Activated CD4-positive, alpha-beta T cell treated with anti-CD3 and anti-CD28 coated beads, Interleukin-2, Interleukin-4, amounts not matched to agents 100 ng/mL and 50 ng/mL, durations not matched to agents 16 hours and 8 hours (primary cell): ENCODE data around the gene RCSD1.

Experiments used
- DNase-seq: peaks from one replicate; pipeline ENCODE4 v3.0.0-alpha.2; 2020; ENCODE audit warnings: low spot score

RCSD1 gene

GRCh38 chr1:167641786-167642500 is 11.9 kb downstream of the RCSD1 start:
- peak; percentile 35 for DNase-seq

GRCh38 chr1:167642501-167642826 is 12.4 kb downstream of the RCSD1 start:
- no peak for DNase-seq

- no peak for DNase-seq
These were observed 13.4 kb downstream of the RCSD1 start for GRCh38 chr1:167643441-167643840.

- no peak for DNase-seq
These were observed 14.5 kb downstream of the RCSD1 start for GRCh38 chr1:167644551-167644950.

GRCh38 chr1:167645140-167645541 is 15.1 kb downstream of the RCSD1 start:
- no peak for DNase-seq

- no peak for DNase-seq
These were observed 15.8 kb downstream of the RCSD1 start for GRCh38 chr1:167645625-167646414.

GRCh38 chr1:167648252-167648849 is 18.3 kb downstream of the RCSD1 start:
- DNase-seq = no peak

- DNase-seq = no peak
These were observed 19.1 kb downstream of the RCSD1 start for GRCh38 chr1:167648978-167649744.

- no peak for DNase-seq
These were observed 20.5 kb downstream of the RCSD1 start for GRCh38 chr1:167650269-167651160.

GRCh38 chr1:167651161-167651693 is 21.2 kb downstream of the RCSD1 start:
- DNase-seq = no peak

- no peak for DNase-seq
These were observed 25.0 kb downstream of the RCSD1 start for GRCh38 chr1:167654975-167655575.

- no peak for DNase-seq
These were observed 26.6 kb downstream of the RCSD1 start for GRCh38 chr1:167656657-167657056.

GRCh38 chr1:167658574-167659328 is 28.7 kb downstream of the RCSD1 start:
- no peak for DNase-seq

GRCh38 chr1:167659450-167659849 is 29.4 kb downstream of the RCSD1 start:
- DNase-seq = no peak

GRCh38 chr1:167659881-167660280 is 29.8 kb downstream of the RCSD1 start:
- DNase-seq = no peak

- no peak for DNase-seq
These were observed 31.7 kb downstream of the RCSD1 start for GRCh38 chr1:167661527-167662426.

GRCh38 chr1:167663002-167663772 is 33.2 kb downstream of the RCSD1 start:
- DNase-seq = no peak

- no peak for DNase-seq
These were observed 35.4 kb downstream of the RCSD1 start for GRCh38 chr1:167665469-167665868.
